Mesenteric fat pad (tissue), 1 donor: ENCODE data around the gene ERGIC2. TPM values are rescaled to one million over a fixed set of nuclear protein-coding genes. Genes with fewer than 3 reads are reported as not detected.
"Not testable (repeated sequence)": the region's sequence is repeated elsewhere in the genome, so short reads cannot be mapped to it uniquely, and the experiment has no call there.

Experiments used
- DNase-seq: peaks from one replicate; pipeline ENCODE4 v3.0.0-alpha.2; 2020; ENCODE audit warnings: low spot score
- long read RNA-seq: library from polyadenylated mRNA; unstranded; transcript quantifications from one replicate; pipeline ENCODE4 v2.0.0, GENCODE V29; 2020
- total RNA-seq: library from RNA; stranded (reverse); fragmentation: NEBNext Ultra II Directional; extraction: Animal tissue kit (Norgen Biotek cat#: 25700); gene quantifications from one replicate; pipeline ENCODE4 v1.2.1, GENCODE V29; 2021
- donor health status: DM: yes; HTN: yes; CAD: no.

ERGIC2 gene
- 94.4 TPM for total RNA-seq
- long read RNA-seq, full-length matches to known transcripts, result 213 of 241 reads
- long read RNA-seq, partial matches to known transcripts, result 5 of 241 reads
- long read RNA-seq, other reads (novel, unspliced or antisense), result 23 of 241 reads

- peak; percentile 92 for DNase-seq
Observed at GRCh38 chr12:29380536-29381523, at the start of gene ERGIC2. Gene ERGIC2, minus strand, starts transcription at chr12:29381172. Its CDS starts 9,539 bp downstream, at chr12:29371633.

- no peak for DNase-seq
Observed at GRCh38 chr12:29430716-29431044, 49.7 kb upstream of the ERGIC2 start.

GRCh38 chr12:29429999-29430715, 49.2 kb upstream of the ERGIC2 start:
- no peak for DNase-seq

- DNase-seq, result no peak
Observed at GRCh38 chr12:29428633-29429032, 47.7 kb upstream of the ERGIC2 start.

GRCh38 chr12:29427964-29428363, 47.0 kb upstream of the ERGIC2 start:
- DNase-seq, result no peak

GRCh38 chr12:29426498-29426897, 45.5 kb upstream of the ERGIC2 start:
- no peak for DNase-seq

- no peak for DNase-seq
Observed at GRCh38 chr12:29425722-29426121, 44.8 kb upstream of the ERGIC2 start.

GRCh38 chr12:29416748-29417147, 35.8 kb upstream of the ERGIC2 start:
- no peak for DNase-seq

- DNase-seq, result no peak
Observed at GRCh38 chr12:29415111-29415510, 34.1 kb upstream of the ERGIC2 start.

- no peak for DNase-seq
Observed at GRCh38 chr12:29414368-29414767, 33.4 kb upstream of the ERGIC2 start.

GRCh38 chr12:29405561-29405960, 24.6 kb upstream of the ERGIC2 start:
- DNase-seq, result no peak

GRCh38 chr12:29403991-29404390, 23.0 kb upstream of the ERGIC2 start:
- DNase-seq, result no peak

- DNase-seq, result no peak
Observed at GRCh38 chr12:29402437-29402836, 21.5 kb upstream of the ERGIC2 start.

- no peak for DNase-seq
Observed at GRCh38 chr12:29398495-29398894, 17.5 kb upstream of the ERGIC2 start.

- DNase-seq, result no peak
Observed at GRCh38 chr12:29396774-29397173, 15.8 kb upstream of the ERGIC2 start.

GRCh38 chr12:29395356-29395755, 14.4 kb upstream of the ERGIC2 start:
- no peak for DNase-seq

GRCh38 chr12:29390419-29390818, 9.4 kb upstream of the ERGIC2 start:
- not testable (repeated sequence) for DNase-seq

GRCh38 chr12:29389295-29389919, 8.4 kb upstream of the ERGIC2 start:
- no peak for DNase-seq

GRCh38 chr12:29386084-29386680, 5.2 kb upstream of the ERGIC2 start:
- not testable (repeated sequence) for DNase-seq

- not testable (repeated sequence) for DNase-seq
Observed at GRCh38 chr12:29385194-29385593, 4.2 kb upstream of the ERGIC2 start.

- no peak for DNase-seq
Observed at GRCh38 chr12:29382251-29382650, 1.3 kb upstream of the ERGIC2 start.
